Effector memory CD4-positive, alpha-beta T cell (primary cell): Measurements from ENCODE around the gene CD70.
A peak's percentile ranks its signal among the peaks of the same experiment; 100 is the strongest.
"Not testable (repeated sequence)": the region's sequence is repeated elsewhere in the genome, so short reads cannot be mapped to it uniquely, and the experiment has no call there.

ENCODE experiments used
- DNase-seq, 3 donors: peaks; one replicate each; pipeline ENCODE4 v3.0.0-alpha.2; 2020
- H3K27ac ChIP-seq: 2 replicates; pipeline ENCODE4 v1.7.0; 2013; ENCODE audit warnings: mild to moderate bottlenecking, low read length, moderate library complexity; ENCODE audit not compliant: insufficient read depth, poor library complexity, severe bottlenecking
- H3K27me3 ChIP-seq: replicated peaks from 2 replicates; pipeline ENCODE4 v1.7.0; 2013; ENCODE audit warnings: mild to moderate bottlenecking, low read length; ENCODE audit not compliant: insufficient read depth, control insufficient read depth, poor library complexity, severe bottlenecking
- H3K36me3 ChIP-seq: 2 replicates; pipeline ENCODE4 v1.7.0; 2013; ENCODE audit warnings: mild to moderate bottlenecking, low read length, moderate library complexity; ENCODE audit not compliant: control insufficient read depth, insufficient read depth
- H3K4me1 ChIP-seq: 2 replicates; pipeline ENCODE4 v1.7.0; 2013; ENCODE audit warnings: low read length, mild to moderate bottlenecking; ENCODE audit not compliant: control insufficient read depth, insufficient read depth, poor library complexity, severe bottlenecking
- H3K4me3 ChIP-seq: 2 replicates; pipeline ENCODE4 v1.7.0; 2013; ENCODE audit warnings: low read length, low read depth, mild to moderate bottlenecking; ENCODE audit not compliant: insufficient read depth, poor library complexity, severe bottlenecking
- H3K9me3 ChIP-seq: 2 replicates; pipeline ENCODE4 v1.7.0; 2013; ENCODE audit warnings: mild to moderate bottlenecking, low read length, moderate library complexity; ENCODE audit not compliant: control insufficient read depth

The CD70 gene

GRCh38 chr19:6551607-6552450 is 39.1 kb downstream of the CD70 start:
- peak in 2 of 3 donors; percentile 36 for DNase-seq
- Histone ChIP-seq H3K9me3 (no peaks in the 10 kb centered on the region), H3K4me3 (peak overlapping the region; percentile 38)

GRCh38 chr19:6551091-6551490 is 39.9 kb downstream of the CD70 start:
- no peak for DNase-seq
- Histone ChIP-seq H3K4me3 (no peak overlapping the region), H3K4me1 (peaks cover 9% of the 10 kb centered on the region), H3K27ac (no peak overlapping the region), H3K27me3 (no peaks in the 10 kb centered on the region), H3K36me3 (no peaks in the 10 kb centered on the region), H3K9me3 (no peaks in the 10 kb centered on the region)

More at GRCh38 chr19:6551607-6552450, 39.1 kb downstream of the CD70 start:
- Histone ChIP-seq H3K36me3 (no peaks in the 10 kb centered on the region), H3K27me3 (no peaks in the 10 kb centered on the region), H3K4me1 (peaks cover 9% of the 10 kb centered on the region), H3K27ac (no peak overlapping the region)

GRCh38 chr19:6550679-6551078 is 40.3 kb downstream of the CD70 start:
- not testable (repeated sequence) for H3K9me3 ChIP-seq, H3K27ac ChIP-seq, DNase-seq, H3K4me1 ChIP-seq, H3K36me3 ChIP-seq, H3K27me3 ChIP-seq, H3K4me3 ChIP-seq

GRCh38 chr19:6543866-6544347 is 47.0 kb downstream of the CD70 start:
- Histone ChIP-seq H3K4me3 (no peak overlapping the region), H3K36me3 (no peaks in the 10 kb centered on the region)
- no peak for DNase-seq

GRCh38 chr19:6540918-6541689 is 49.8 kb downstream of the CD70 start:
- no peak overlapping the region for H3K27ac ChIP-seq
- peaks cover 8% of the 10 kb centered on the region for H3K4me1 ChIP-seq
- H3K36me3 ChIP-seq: no peaks in the 10 kb centered on the region
- no peaks in the 10 kb centered on the region for H3K27me3 ChIP-seq
- H3K9me3 ChIP-seq: no peaks in the 10 kb centered on the region
- no peak overlapping the region for H3K4me3 ChIP-seq
- DNase-seq: no peak

More at GRCh38 chr19:6543866-6544347, 47.0 kb downstream of the CD70 start:
- Histone ChIP-seq H3K9me3 (no peaks in the 10 kb centered on the region), H3K4me1 (no peaks in the 10 kb centered on the region), H3K27me3 (no peaks in the 10 kb centered on the region), H3K27ac (no peak overlapping the region)

GRCh38 chr19:6539514-6539913 is 51.4 kb downstream of the CD70 start:
- Histone ChIP-seq H3K4me1 (peaks cover 8% of the 10 kb centered on the region), H3K9me3 (no peaks in the 10 kb centered on the region), H3K27me3 (no peaks in the 10 kb centered on the region), H3K4me3 (no peak overlapping the region), H3K27ac (no peak overlapping the region), H3K36me3 (no peaks in the 10 kb centered on the region)
- DNase-seq: no peak
